Measurements from ENCODE around the gene AP4M1.

The AP4M1 gene

DNA sequence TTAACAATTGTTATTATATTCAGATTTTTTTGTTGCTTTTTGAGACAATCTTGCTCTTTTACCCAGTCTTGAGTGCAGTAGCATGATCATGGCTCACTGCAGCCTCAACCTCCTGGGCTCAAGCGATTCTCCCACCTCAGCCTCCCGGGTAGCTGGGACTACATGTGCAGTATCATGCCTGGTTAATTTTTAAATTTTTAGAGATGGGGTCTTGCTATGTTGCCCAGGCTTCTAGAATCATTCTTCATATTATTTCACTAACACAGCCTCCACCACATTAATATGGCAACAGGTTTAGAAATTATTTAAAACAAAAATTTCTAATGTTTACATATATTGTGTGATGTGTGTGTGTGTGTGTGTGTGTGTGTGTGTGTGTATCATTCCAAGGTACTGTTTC is 45.8 kb downstream of the AP4M1 start:
- no peak for TF ChIP-seq CTCF (IDR thresholded peaks at IDR 0.05; ENCODE audit: insufficient read depth, low read depth, low read length, missing control alignments)
- no peak for DNase-seq (ENCODE audit: low read depth)
- H3K4me3 ChIP-seq (ENCODE audit: low read length): no peak overlapping the region

- no peak for DNase-seq (ENCODE audit: low read depth)
Observed at GRCh38 chr7:100148225-100148558, 46.7 kb downstream of the AP4M1 start.

DNA sequence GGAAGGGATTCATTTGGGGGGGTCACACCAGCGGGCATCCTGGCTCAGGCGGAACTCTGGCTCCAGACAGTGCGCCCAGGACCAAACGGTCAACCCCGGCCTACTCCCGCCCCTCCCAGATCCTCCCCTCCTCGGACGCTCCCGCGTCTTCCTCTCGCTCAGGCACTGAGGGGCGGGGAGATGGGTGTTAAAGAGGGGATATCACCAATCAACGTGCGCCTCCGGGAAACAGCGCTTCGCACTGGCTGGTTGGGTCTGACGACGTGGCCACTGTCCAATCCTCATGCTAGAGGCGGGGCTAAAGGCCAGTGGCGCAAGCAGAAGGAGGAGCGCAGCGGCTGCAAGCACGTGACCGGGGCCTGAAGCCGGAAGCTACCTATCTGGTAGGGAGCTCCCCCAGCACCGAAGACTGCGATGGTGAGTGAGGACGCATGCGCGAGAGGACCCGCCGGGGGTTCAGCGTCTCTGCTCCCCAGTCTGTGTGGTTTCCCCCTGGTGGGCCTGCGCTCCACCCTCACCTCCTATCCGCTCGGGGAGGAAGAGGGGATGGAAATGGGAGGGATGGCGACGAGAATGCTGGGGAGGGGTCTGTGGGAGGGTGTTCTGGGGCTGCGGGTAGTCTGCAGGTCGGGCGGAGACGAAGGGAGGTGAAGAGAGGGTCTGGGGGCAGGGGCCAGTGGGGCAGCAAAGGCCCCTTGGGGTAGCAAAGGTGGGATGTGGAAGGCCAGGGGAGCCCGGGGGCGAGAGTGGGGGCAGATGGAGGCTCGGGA is 47.3 kb downstream of the AP4M1 start, which contains the start of gene LAMTOR4:
Gene LAMTOR4 (plus strand): TSS at position 360 of the 770 bp plus-strand sequence. CDS start 55 bp downstream, at position 415.
- TF ChIP-seq CTCF (IDR thresholded peaks at IDR 0.05; ENCODE audit: insufficient read depth, low read depth, low read length, missing control alignments): no peak
- peak; percentile 100 for DNase-seq (ENCODE audit: low read depth)
- peak within 1 kb of the TSS; percentile 87 for H3K4me3 ChIP-seq (ENCODE audit: low read length)

More at GRCh38 chr7:100148225-100148558, 46.7 kb downstream of the AP4M1 start:
- peak overlapping the region; percentile 87 for H3K4me3 ChIP-seq (ENCODE audit: low read length)
- TF ChIP-seq CTCF (IDR thresholded peaks at IDR 0.05; ENCODE audit: insufficient read depth, low read depth, low read length, missing control alignments): no peak

DNA sequence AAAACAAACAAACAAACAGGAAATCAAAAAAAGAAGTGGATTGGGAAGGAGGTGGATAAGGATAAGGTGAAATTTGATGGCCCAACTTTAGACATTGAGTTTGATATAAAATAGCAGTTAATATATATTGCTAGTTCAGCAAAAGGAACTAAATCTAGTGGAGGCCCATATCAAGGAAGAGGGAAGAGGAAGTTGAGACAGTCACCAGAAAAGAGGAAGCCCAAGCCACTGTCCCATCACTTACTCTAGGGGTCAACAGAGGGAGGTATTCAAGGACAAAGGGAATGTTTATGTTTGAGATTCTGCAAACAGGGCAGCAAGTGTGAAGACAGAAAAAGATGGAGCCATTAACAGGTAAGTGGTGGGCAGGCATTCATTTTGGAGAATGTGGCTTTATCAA is 51.0 kb downstream of the AP4M1 start:
- DNase-seq (ENCODE audit: low read depth): no peak
- TF ChIP-seq CTCF (IDR thresholded peaks at IDR 0.05; ENCODE audit: insufficient read depth, low read depth, low read length, missing control alignments): no peak
- H3K4me3 ChIP-seq (ENCODE audit: low read length): no peak overlapping the region

GRCh38 chr7:100152937-100153666 is 51.7 kb downstream of the AP4M1 start:
- no peak overlapping the region for H3K4me3 ChIP-seq (ENCODE audit: low read length)
- TF ChIP-seq CTCF (IDR thresholded peaks at IDR 0.05; ENCODE audit: insufficient read depth, low read depth, low read length, missing control alignments): no peak
- DNase-seq (ENCODE audit: low read depth): no peak

- DNase-seq (ENCODE audit: low read depth): no peak
- H3K4me3 ChIP-seq (ENCODE audit: low read length): no peak overlapping the region
- no peak for TF ChIP-seq CTCF (IDR thresholded peaks at IDR 0.05; ENCODE audit: insufficient read depth, low read depth, low read length, missing control alignments)
Observed at GRCh38 chr7:100153708-100154535, 52.5 kb downstream of the AP4M1 start.
